WTC11 (cell line): ENCODE data around the gene BCL11B. TPM values are rescaled to one million over a fixed set of nuclear protein-coding genes. Genes with fewer than 3 reads are reported as not detected.
"Not testable (repeated sequence)": the region's sequence is repeated elsewhere in the genome, so short reads cannot be mapped to it uniquely, and the experiment has no call there.

ENCODE experiments used
- ATAC-seq: fragments of 200-7000 bp; cut with Tn5 transposase; 2 replicates; pipeline ENCODE4 v1.10.0; 2021; ENCODE audit warnings: mild to moderate bottlenecking, moderate library complexity
- CTCF ChIA-PET: fragments of 300-600 bp; sonication (Branson Sonifier 250); formaldehyde crosslinking; loops from one replicate; lab custom pipeline; 2021; ENCODE audit warnings: antibody characterized with exemption; lab: Charles Lee
- POLR2A ChIA-PET: fragments of 350-600 bp; sonication (Branson Sonifier 250); formaldehyde crosslinking; loops from one replicate; lab custom pipeline; 2021; ENCODE audit warnings: antibody characterized with exemption; lab: Charles Lee
- DNase-seq: peaks from one replicate; pipeline ENCODE4 v3.0.0; 2021; ENCODE audit warnings: low spot score
- H3K27ac Mint-ChIP-seq: 2 replicates; pipeline ENCODE4 v1.8.0; 2021; ENCODE audit warnings: mixed read lengths
- H3K27me3 Mint-ChIP-seq: 2 replicates; pipeline ENCODE4 v1.8.0; 2021; ENCODE audit warnings: low read depth, mild to moderate bottlenecking, moderate library complexity, mixed read lengths
- H3K36me3 Mint-ChIP-seq: 2 replicates; pipeline ENCODE4 v1.8.0; 2021; ENCODE audit warnings: mixed read lengths
- H3K4me1 Mint-ChIP-seq: 2 replicates; pipeline ENCODE4 v1.8.0; 2022; ENCODE audit warnings: mixed read lengths
- H3K4me3 Mint-ChIP-seq: 2 replicates; pipeline ENCODE4 v1.8.0; 2021; ENCODE audit warnings: mild to moderate bottlenecking, moderate library complexity, mixed read lengths
- H3K9me3 Mint-ChIP-seq: 2 replicates; pipeline ENCODE4 v1.8.0; 2021; ENCODE audit warnings: mixed read lengths
- AFF4 ChIP-seq: sonication (generic); formaldehyde crosslinking; IDR thresholded peaks from 2 replicates; pipeline ENCODE4 v1.8.1; 2023; ENCODE audit warnings: mild to moderate bottlenecking, missing genetic modification reagents, borderline replicate concordance
- ATF1 ChIP-seq: sonication (generic); formaldehyde crosslinking; IDR thresholded peaks from 2 replicates; pipeline ENCODE4 v1.8.1; 2023; ENCODE audit warnings: mild to moderate bottlenecking, moderate library complexity, missing genetic modification reagents
- ATF2 ChIP-seq: sonication (generic); formaldehyde crosslinking; IDR thresholded peaks from 2 replicates; pipeline ENCODE4 v1.8.1; 2022; ENCODE audit warnings: low read depth, missing genetic modification reagents, borderline replicate concordance
- CBFB ChIP-seq: sonication (generic); formaldehyde crosslinking; IDR thresholded peaks from 2 replicates; pipeline ENCODE4 v1.8.1; 2022; ENCODE audit warnings: mild to moderate bottlenecking, low read depth, missing genetic modification reagents
- CDX4 ChIP-seq: fragments of 250-450 bp; sonication (Bioruptor Pico); IDR thresholded peaks from 2 replicates; pipeline ENCODE4 v1.9.0; 2021; ENCODE audit warnings: moderate library complexity, mild to moderate bottlenecking, inconsistent platforms, borderline replicate concordance
- EMX1 ChIP-seq: fragments of 250-450 bp; sonication (Bioruptor Pico); IDR thresholded peaks from 2 replicates; pipeline ENCODE4 v1.8.0; 2021; ENCODE audit warnings: mild to moderate bottlenecking
- ETV6 ChIP-seq: sonication (generic); formaldehyde crosslinking; IDR thresholded peaks from 2 replicates; pipeline ENCODE4 v1.8.1; 2022; ENCODE audit warnings: mild to moderate bottlenecking, missing genetic modification reagents
- GTF2I ChIP-seq: fragments of 250-450 bp; sonication (Bioruptor Pico); conservative IDR thresholded peaks from 2 replicates; pipeline ENCODE4 v1.4.0; 2021; ENCODE audit warnings: mild to moderate bottlenecking
- HMGA2 ChIP-seq: fragments of 250-450 bp; sonication (Bioruptor Pico); IDR thresholded peaks from 2 replicates; pipeline ENCODE4 v1.4.0; 2021; ENCODE audit warnings: mild to moderate bottlenecking, moderate library complexity
- NFE2L1 ChIP-seq: sonication (generic); formaldehyde crosslinking; IDR thresholded peaks from 2 replicates; pipeline ENCODE4 v1.8.1; 2023; ENCODE audit warnings: missing genetic modification reagents
- NFYB ChIP-seq: sonication (generic); formaldehyde crosslinking; conservative IDR thresholded peaks from 2 replicates; pipeline ENCODE4 v1.8.0; 2022; ENCODE audit warnings: low read depth, missing genetic modification reagents
- NR3C1 ChIP-seq: sonication (generic); formaldehyde crosslinking; conservative IDR thresholded peaks from 2 replicates; pipeline ENCODE4 v1.8.1; 2023; ENCODE audit warnings: low read depth, mild to moderate bottlenecking, missing genetic modification reagents
- RELA ChIP-seq: sonication (generic); formaldehyde crosslinking; IDR thresholded peaks from 2 replicates; pipeline ENCODE4 v1.8.1; 2022; ENCODE audit warnings: missing genetic modification reagents, mild to moderate bottlenecking, borderline replicate concordance
- SMAD3 ChIP-seq: sonication (generic); formaldehyde crosslinking; IDR thresholded peaks from 2 replicates; pipeline ENCODE4 v1.8.0; 2022; ENCODE audit warnings: missing genetic modification reagents, mild to moderate bottlenecking, borderline replicate concordance
- SMAD4 ChIP-seq: sonication (generic); formaldehyde crosslinking; IDR thresholded peaks from 2 replicates; pipeline ENCODE4 v1.8.0; 2022; ENCODE audit warnings: mild to moderate bottlenecking, missing genetic modification reagents
- SOX15 ChIP-seq: fragments of 250-450 bp; sonication (Bioruptor Pico); IDR thresholded peaks from 2 replicates; pipeline ENCODE4 v1.9.0; 2021; ENCODE audit warnings: mild to moderate bottlenecking
- TP53 ChIP-seq: sonication (generic); formaldehyde crosslinking; IDR thresholded peaks from 2 replicates; pipeline ENCODE4 v1.8.1; 2023; ENCODE audit warnings: mild to moderate bottlenecking, missing genetic modification reagents
- USF1 ChIP-seq: sonication (generic); formaldehyde crosslinking; IDR thresholded peaks from 2 replicates; pipeline ENCODE4 v1.8.0; 2022; ENCODE audit warnings: mild to moderate bottlenecking, missing genetic modification reagents
- ZNF121 ChIP-seq: sonication (generic); formaldehyde crosslinking; IDR thresholded peaks from 2 replicates; pipeline ENCODE4 v1.8.0; 2023; ENCODE audit warnings: missing genetic modification reagents
- ZNF232 ChIP-seq: sonication (generic); formaldehyde crosslinking; IDR thresholded peaks from 2 replicates; pipeline ENCODE4 v1.8.0; 2022; ENCODE audit warnings: mild to moderate bottlenecking, missing genetic modification reagents
- ZNF416 ChIP-seq: fragments of 250-450 bp; sonication (Bioruptor Pico); IDR thresholded peaks from 2 replicates; pipeline ENCODE4 v1.9.0; 2021; ENCODE audit warnings: mild to moderate bottlenecking, inconsistent platforms
- ZNF532 ChIP-seq: fragments of 250-450 bp; sonication (Bioruptor Pico); IDR thresholded peaks from 2 replicates; pipeline ENCODE4 v1.9.0; 2021; ENCODE audit warnings: mild to moderate bottlenecking, borderline replicate concordance
- total RNA-seq: library from RNA; stranded (reverse); gene quantifications from 3 replicates; pipeline ENCODE4 v1.2.3, GENCODE V29; 2021

Gene BCL11B
- total RNA-seq, 1 experiment from 2014 or later = 9.1 TPM

- DNase-seq = no peak
- ChIA-PET POLR2A (interaction anchor here (0.6 kb wide), 1 partner anchor 74 kb away, joined by 3 read pairs; no protein-coding TSS in a partner anchor), CTCF (interaction anchor here (0.6 to 2.8 kb wide), 12 partner anchors 10 to 473 kb away, joined by 3 to 13 read pairs (median 6); no protein-coding TSS in a partner anchor)
- Mint-ChIP-seq H3K9me3 (no peaks in the 10 kb centered on the region), H3K4me1 (peaks cover 48% of the 10 kb centered on the region), H3K4me3 (no peak overlapping the region), H3K36me3 (no peaks in the 10 kb centered on the region), H3K27ac (peak overlapping the region; percentile 40), H3K27me3 (no peaks in the 10 kb centered on the region)
- no peak for TF ChIP-seq HMGA2 (CRISPR knock-in tag)
- no peak for TF ChIP-seq SMAD3 (CRISPR knock-in tag)
- TF ChIP-seq ATF1 (CRISPR knock-in tag) = no peak
- no peak for TF ChIP-seq ZNF416 (CRISPR knock-in tag)
- TF ChIP-seq SOX15 = no peak
- ATAC-seq = no peak
Measured at GRCh38 chr14:99187858-99188257, 84.1 kb downstream of the BCL11B start.

- Mint-ChIP-seq H3K4me1 (peaks cover 43% of the 10 kb centered on the region), H3K36me3 (no peaks in the 10 kb centered on the region), H3K9me3 (no peaks in the 10 kb centered on the region), H3K27ac (0 out of 2 replicates have a peak overlapping the region, but pooled peaks have one; percentile 45), H3K27me3 (no peaks in the 10 kb centered on the region), H3K4me3 (no peak overlapping the region)
- ChIA-PET POLR2A (interaction anchor here (0.6 kb wide), 1 partner anchor 75 kb away, joined by 3 read pairs; no protein-coding TSS in a partner anchor), CTCF (interaction anchor here (0.7 to 2.8 kb wide), 7 partner anchors 9 to 269 kb away, joined by 3 to 13 read pairs (median 6); no protein-coding TSS in a partner anchor)
- ATAC-seq (no peak), DNase-seq (no peak)
- TF ChIP-seq TP53 (no peak), NFE2L1 (no peak), CDX4 (no peak), SMAD3 (CRISPR knock-in tag) (no peak), NR3C1 (CRISPR knock-in tag) (no peak), NFYB (CRISPR knock-in tag) (no peak), ZNF532 (CRISPR knock-in tag) (no peak), ATF2 (no peak), ZNF416 (CRISPR knock-in tag) (no peak), ZNF232 (no peak), RELA (no peak), SMAD4 (CRISPR knock-in tag) (no peak), EMX1 (CRISPR knock-in tag) (no peak), USF1 (CRISPR knock-in tag) (no peak), ETV6 (CRISPR knock-in tag) (no peak), GTF2I (no peak), CBFB (CRISPR knock-in tag) (no peak), ZNF121 (CRISPR knock-in tag) (no peak), AFF4 (CRISPR knock-in tag) (no peak)
Measured at GRCh38 chr14:99186956-99187690, 84.9 kb downstream of the BCL11B start.

GRCh38 chr14:99186336-99186735 lies 85.7 kb downstream of the BCL11B start:
- H3K36me3 Mint-ChIP-seq, ATAC-seq, POLR2A ChIA-PET, H3K9me3 Mint-ChIP-seq, DNase-seq, H3K27me3 Mint-ChIP-seq, H3K4me3 Mint-ChIP-seq: not testable (repeated sequence)
- Mint-ChIP-seq H3K27ac (peak overlapping the region; percentile 83; the same call in 1 of the 2 replicates), H3K4me1 (peaks cover 42% of the 10 kb centered on the region)
- CTCF ChIA-PET = interaction anchor here (1.5 kb wide), 1 partner anchor 11 kb away, joined by 4 read pairs; no protein-coding TSS in a partner anchor
